GM10248 (cell line): ENCODE data around the gene TMEM51.
"Not testable (repeated sequence)": the region's sequence is repeated elsewhere in the genome, so short reads cannot be mapped to it uniquely, and the experiment has no call there.

Source experiments
- CTCF ChIA-PET: fragments of 300-600 bp; sonication (Branson Sonifier 250); formaldehyde crosslinking; extraction: SDS; loops from one replicate; lab custom pipeline; 2021; ENCODE audit warnings: antibody characterized with exemption; lab: Yijun Ruan, JAX
- POLR2A ChIA-PET: fragments of 350-650 bp; sonication (Branson Sonifier 250); formaldehyde crosslinking; extraction: SDS; loops from one replicate; lab custom pipeline; 2020; ENCODE audit warnings: antibody characterized with exemption; lab: Yijun Ruan, JAX
- DNase-seq: peaks from one replicate; pipeline ENCODE4 v3.0.0; 2012; ENCODE audit errors: extremely low spot score
- CTCF ChIP-seq: IDR thresholded peaks from 2 replicates; pipeline ENCODE4 v1.5.1; 2012; ENCODE audit warnings: mild to moderate bottlenecking, low read depth; ENCODE audit errors: extremely low read depth, missing control alignments, control extremely low read depth

TMEM51 gene

GRCh38 chr1:15132965-15133364 lies 20.6 kb upstream of the TMEM51 start:
- CTCF ChIA-PET, result interaction anchor here (1.3 kb wide), 1 partner anchor 139 kb away, joined by 3 read pairs; no protein-coding TSS in a partner anchor
- DNase-seq, result no peak
- TF ChIP-seq CTCF, result no peak
- POLR2A ChIA-PET, result no interaction called here

- TF ChIP-seq CTCF, result no peak
- DNase-seq, result no peak
- POLR2A ChIA-PET, result no interaction called here
- CTCF ChIA-PET, result interaction anchor here (0.9 to 1.4 kb wide), 3 partner anchors 15 to 171 kb away, joined by 3 read pairs; no protein-coding TSS in a partner anchor
Observed at GRCh38 chr1:15134285-15134684, 19.3 kb upstream of the TMEM51 start.

GRCh38 chr1:15135604-15136003 lies 17.9 kb upstream of the TMEM51 start:
- DNase-seq, POLR2A ChIA-PET, CTCF ChIA-PET: not testable (repeated sequence)

- no peak for TF ChIP-seq CTCF
- DNase-seq, result no peak
- POLR2A ChIA-PET, result no interaction called here
- CTCF ChIA-PET, result interaction anchor here (4.5 kb wide), 1 partner anchor 9 kb away, joined by 26 read pairs; no protein-coding TSS in a partner anchor
Observed at GRCh38 chr1:15137809-15138208, 15.7 kb upstream of the TMEM51 start.

- POLR2A ChIA-PET, result no interaction called here
- CTCF ChIA-PET, result interaction anchor here (4.5 kb wide), 1 partner anchor 11 kb away, joined by 26 read pairs; no protein-coding TSS in a partner anchor
- TF ChIP-seq CTCF, result no peak
- DNase-seq, result no peak
Observed at GRCh38 chr1:15139654-15140350, 13.7 kb upstream of the TMEM51 start.

GRCh38 chr1:15141935-15142539 lies 11.5 kb upstream of the TMEM51 start:
- POLR2A ChIA-PET, result no interaction called here
- DNase-seq, result no peak
- CTCF ChIA-PET, result interaction anchor here (1.1 to 1.6 kb wide), 2 partner anchors 13 to 62 kb away, joined by 3 to 8 read pairs; no protein-coding TSS in a partner anchor

More at GRCh38 chr1:15141935-15142539, 11.5 kb upstream of the TMEM51 start:
- no peak for TF ChIP-seq CTCF
